GM20000 (cell line): ENCODE measurements around the gene TMEM63C.

Experiments used
- DNase-seq: peaks from one replicate; pipeline ENCODE4 v3.0.0; 2012; ENCODE audit warnings: low spot score
- CTCF ChIP-seq: IDR thresholded peaks from 2 replicates; pipeline ENCODE4 v1.5.1; 2012; ENCODE audit warnings: mild to moderate bottlenecking, control low read depth; ENCODE audit errors: extremely low read depth, missing control alignments

TMEM63C gene

GRCh38 chr14:77140359-77141213 is 41.0 kb upstream of the TMEM63C start:
- DNase-seq, result no peak
- TF ChIP-seq CTCF, result no peak

GRCh38 chr14:77141214-77142004 is 40.2 kb upstream of the TMEM63C start, which contains the start of gene ZDHHC22:
Gene ZDHHC22, minus strand, starts transcription at chr14:77141791. Its CDS starts 2,053 bp downstream, at chr14:77139738.
- DNase-seq, result peak; percentile 63
- no peak for TF ChIP-seq CTCF

DNA sequence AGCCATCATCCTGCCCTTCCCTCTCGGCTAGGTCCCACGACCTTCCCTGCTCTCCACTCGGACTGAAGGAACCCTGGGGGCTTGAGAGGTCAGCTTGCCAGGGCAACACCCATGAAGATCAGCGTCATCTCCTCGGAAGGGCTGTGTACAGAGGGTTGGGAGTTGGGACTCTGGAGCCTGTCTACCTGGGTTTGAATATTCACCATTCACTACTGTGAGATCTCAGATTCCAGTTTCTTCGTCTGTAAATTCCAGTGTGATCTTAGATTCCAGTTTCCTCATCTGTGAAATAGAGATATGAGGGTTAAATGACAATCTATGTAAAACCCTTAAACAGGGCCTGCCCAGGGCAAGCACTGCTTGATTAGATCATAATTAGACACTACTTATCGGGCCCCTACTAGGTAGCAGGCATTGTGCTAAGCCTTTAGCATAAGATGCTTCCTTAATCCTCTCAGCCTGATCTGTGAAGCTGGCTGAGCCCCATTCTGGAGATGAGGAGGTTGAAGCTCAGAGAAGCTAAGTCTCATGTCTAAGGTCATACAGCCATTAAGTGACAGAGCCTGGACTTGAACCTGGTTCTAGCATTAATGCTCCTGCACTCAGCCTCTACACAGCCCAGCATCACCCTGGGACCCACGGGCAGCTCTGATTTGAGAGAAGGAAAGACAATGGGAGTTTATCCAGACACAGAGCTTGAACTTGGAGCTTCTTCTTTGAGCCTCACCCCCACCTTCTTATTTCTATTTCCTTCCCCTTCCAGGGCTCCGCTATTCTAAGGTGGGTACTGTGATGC is 39.4 kb upstream of the TMEM63C start:
- no peak for DNase-seq
- TF ChIP-seq CTCF, result no peak

DNA sequence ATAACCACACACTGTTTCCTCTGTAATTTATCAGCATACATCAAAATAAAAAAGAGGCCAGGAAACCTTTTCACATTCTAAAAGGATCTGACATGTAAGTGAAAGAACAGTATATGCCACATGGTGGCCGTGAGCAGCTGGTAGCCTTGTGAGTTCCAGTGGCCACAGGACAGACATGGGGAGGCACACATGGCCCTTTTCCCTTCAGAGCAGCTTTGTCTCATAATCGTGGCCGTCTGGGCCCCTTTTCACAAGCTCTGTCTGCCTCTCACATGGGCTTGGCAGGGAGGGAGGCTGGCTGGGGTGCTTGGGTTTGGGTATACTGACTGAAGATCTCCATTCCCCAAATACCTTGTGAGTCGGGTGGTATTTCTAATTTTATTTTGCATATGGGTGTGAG is 38.5 kb upstream of the TMEM63C start:
- no peak for TF ChIP-seq CTCF
- no peak for DNase-seq

DNA sequence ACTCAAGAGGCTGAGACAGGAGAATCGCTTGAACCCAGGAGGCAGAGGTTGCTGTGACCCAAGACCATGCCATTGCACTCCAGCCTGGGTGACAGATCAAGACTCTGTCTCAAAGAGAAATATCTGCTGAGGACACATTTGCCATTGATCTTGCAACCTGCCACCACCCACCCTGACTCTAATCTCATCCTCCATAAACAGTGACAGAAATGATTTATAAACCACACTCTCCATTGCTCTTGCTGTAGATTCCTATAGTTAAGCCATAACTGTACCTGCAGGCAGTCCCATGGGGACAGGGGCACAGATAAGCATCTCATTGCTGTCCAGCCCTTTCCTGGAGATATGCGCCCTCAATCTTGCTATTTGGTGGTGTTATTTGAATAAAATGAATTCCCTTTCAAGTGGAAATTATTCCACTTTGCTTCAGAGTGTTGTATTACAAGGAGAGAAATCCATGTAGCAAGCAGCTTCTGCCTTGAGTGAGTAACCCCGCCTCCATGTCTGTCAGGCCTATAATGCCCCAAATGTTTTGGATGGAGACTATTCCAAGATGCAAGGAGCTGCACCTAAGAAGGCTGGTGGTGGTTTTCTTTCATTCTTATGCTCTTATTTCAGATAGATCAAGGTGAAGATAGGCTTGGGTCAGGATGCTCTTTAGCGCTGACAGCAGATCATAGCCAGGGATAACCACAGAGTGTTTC is 37.0 kb upstream of the TMEM63C start:
- DNase-seq, result no peak
- TF ChIP-seq CTCF, result no peak

DNA sequence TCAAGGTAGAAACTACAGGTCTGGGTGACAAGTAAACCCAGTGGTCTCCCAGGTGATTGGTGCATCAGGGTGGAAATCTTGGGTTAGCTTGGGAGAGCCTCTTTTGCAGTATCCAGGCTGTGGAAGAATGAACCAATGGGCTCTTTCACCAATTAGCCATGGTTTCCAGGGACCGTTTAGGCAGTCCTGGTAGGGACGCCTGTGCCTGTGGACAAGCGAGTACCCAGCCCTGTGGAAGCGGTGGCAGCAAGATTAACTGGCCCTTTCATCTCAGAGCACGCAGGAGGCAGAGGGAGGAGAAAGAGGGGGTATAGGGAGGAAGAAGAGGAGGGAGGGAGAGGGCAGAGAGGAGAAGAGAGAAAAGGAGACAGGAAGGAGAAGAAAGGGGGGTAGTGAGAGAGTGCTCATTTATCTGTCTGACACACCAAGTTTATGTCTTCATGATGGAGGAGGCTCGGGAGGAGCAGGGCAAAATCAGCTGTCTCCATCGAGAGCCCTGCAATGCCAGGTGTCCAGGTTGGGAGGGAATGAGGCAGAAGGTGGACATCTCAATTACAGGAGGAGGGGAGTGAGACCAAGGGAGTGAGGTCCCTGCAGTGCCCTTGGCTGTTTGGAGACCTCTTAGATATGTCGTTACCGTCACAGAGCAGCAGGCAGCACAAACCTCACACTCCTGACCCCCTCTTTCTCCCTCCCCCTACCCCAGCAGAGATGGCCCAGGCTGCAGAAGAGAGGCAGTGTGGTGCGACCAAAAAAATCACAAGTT is 35.4 kb upstream of the TMEM63C start:
- no peak for TF ChIP-seq CTCF
- DNase-seq, result no peak
